Subcutaneous abdominal adipose tissue (tissue), 5 donors: ENCODE measurements around the gene GFI1.

Source experiments
- H3K27ac ChIP-seq: one replicate; pipeline ENCODE4 v1.7.0; 2013; ENCODE audit warnings: low read depth, mild to moderate bottlenecking, inconsistent platforms, low read length, moderate library complexity
- H3K27me3 ChIP-seq, 5 donors: one replicate each; pipeline ENCODE4 v1.7.0; 2013; ENCODE audit warnings: low read length in 5 of 5, inconsistent platforms in 1 of 5; ENCODE audit not compliant: control insufficient read depth in 5 of 5, insufficient read depth in 4 of 5
- H3K36me3 ChIP-seq, 5 donors: one replicate each; pipeline ENCODE4 v1.7.0; 2013; ENCODE audit warnings: low read length in 5 of 5; ENCODE audit not compliant: control insufficient read depth in 5 of 5, insufficient read depth in 5 of 5
- H3K4me1 ChIP-seq, 5 donors: one replicate each; pipeline ENCODE4 v1.7.0; 2013; ENCODE audit warnings: low read length in 5 of 5, mild to moderate bottlenecking in 3 of 5, moderate library complexity in 1 of 5; ENCODE audit not compliant: control insufficient read depth in 5 of 5, insufficient read depth in 5 of 5
- H3K4me3 ChIP-seq, 5 donors: one replicate each; pipeline ENCODE4 v1.7.0; 2013; ENCODE audit warnings: low read length in 5 of 5, low read depth in 1 of 5
- H3K9ac ChIP-seq, 5 donors: one replicate each; pipeline ENCODE4 v1.7.0; 2013; ENCODE audit warnings: low read length in 5 of 5, mild to moderate bottlenecking in 4 of 5, moderate library complexity in 3 of 5
- H3K9me3 ChIP-seq, 5 donors: one replicate each; pipeline ENCODE4 v1.7.0; 2013; ENCODE audit warnings: low read length in 5 of 5; ENCODE audit not compliant: control insufficient read depth in 5 of 5
- donor health status: healthy.
- donor health status: healthy.
- donor health status: healthy.
- donor health status: healthy.
- donor health status: healthy.

The GFI1 gene

GRCh38 chr1:92488832-92489231 lies 2.1 kb upstream of the GFI1 start:
- H3K4me1 ChIP-seq, result peaks cover 2 to 31% (median 28%) of the 10 kb centered on the region in 5 donors
- H3K27ac ChIP-seq, result no peak overlapping the region
- no peak overlapping the region for H3K4me3 ChIP-seq
- peaks cover 12 to 33% (median 19%) of the 10 kb centered on the region in 5 donors for H3K27me3 ChIP-seq
- H3K9me3 ChIP-seq, result no peaks in the 10 kb centered on the region
- no peaks in the 10 kb centered on the region for H3K36me3 ChIP-seq
- H3K9ac ChIP-seq, result no peak overlapping the region

GRCh38 chr1:92488416-92488815 lies 1.7 kb upstream of the GFI1 start:
- Histone ChIP-seq H3K36me3 (no peaks in the 10 kb centered on the region), H3K9me3 (no peaks in the 10 kb centered on the region), H3K27me3 (peaks cover 16 to 38% (median 23%) of the 10 kb centered on the region in 5 donors), H3K27ac (no peak overlapping the region), H3K9ac (no peak overlapping the region), H3K4me3 (no peak overlapping the region), H3K4me1 (peaks cover 2 to 35% (median 32%) of the 10 kb centered on the region in 5 donors)

DNA sequence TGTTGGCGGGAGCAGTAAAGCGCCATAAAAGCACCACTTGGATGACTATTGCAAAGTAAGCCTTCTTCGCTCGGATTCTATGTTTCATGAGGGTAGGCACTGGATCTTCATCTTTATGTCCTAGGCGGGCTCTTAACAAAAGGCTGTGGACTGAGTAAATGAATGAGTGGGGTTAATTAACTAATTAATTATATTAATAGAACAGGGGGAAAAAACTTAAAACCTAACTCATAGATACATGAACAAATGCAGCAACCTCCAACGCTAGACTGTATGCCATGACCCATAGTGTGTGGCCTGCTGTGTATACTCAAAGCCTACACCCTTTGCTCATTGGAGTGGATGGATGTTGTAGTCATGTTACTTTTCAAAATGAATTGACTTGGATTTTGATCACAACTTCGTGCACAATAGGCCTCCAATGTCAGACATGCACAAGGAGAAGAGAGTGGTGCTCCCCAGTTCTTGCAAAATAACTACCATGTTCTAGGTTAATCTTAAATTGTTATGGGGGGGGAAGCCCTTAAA lies 417 bp upstream of the GFI1 start:
- peaks cover 26 to 50% (median 35%) of the 10 kb centered on the region in 5 donors for H3K27me3 ChIP-seq
- peak overlapping the region in 4 of 5 donors; percentile 61 to 73 (median 62) for H3K4me3 ChIP-seq
- no peaks in the 10 kb centered on the region for H3K9me3 ChIP-seq
- no peak overlapping the region for H3K9ac ChIP-seq
- no peak overlapping the region for H3K27ac ChIP-seq
- peaks cover 2 to 48% (median 45%) of the 10 kb centered on the region in 5 donors for H3K4me1 ChIP-seq
- no peaks in the 10 kb centered on the region for H3K36me3 ChIP-seq

- H3K4me1 ChIP-seq, result peaks cover 2 to 63% (median 59%) of the 10 kb centered on the region in 5 donors
- no peak overlapping the region for H3K27ac ChIP-seq
- no peaks in the 10 kb centered on the region for H3K9me3 ChIP-seq
- H3K9ac ChIP-seq, result peak overlapping the region in 1 of 5 donors; percentile 17
- peak overlapping the region; percentile 61 to 73 (median 63) for H3K4me3 ChIP-seq
- H3K36me3 ChIP-seq, result no peaks in the 10 kb centered on the region
- peaks cover 27 to 62% (median 50%) of the 10 kb centered on the region in 5 donors for H3K27me3 ChIP-seq
Observed at GRCh38 chr1:92485381-92486250, 1.1 kb downstream of the GFI1 start.

- peaks cover 2 to 66% (median 59%) of the 10 kb centered on the region in 5 donors for H3K4me1 ChIP-seq
- H3K9me3 ChIP-seq, result no peaks in the 10 kb centered on the region
- peak overlapping the region; percentile 61 to 73 (median 63) for H3K4me3 ChIP-seq
- peak overlapping the region in 2 of 5 donors; percentile 17 to 55 for H3K9ac ChIP-seq
- H3K27ac ChIP-seq, result no peak overlapping the region
- no peaks in the 10 kb centered on the region for H3K36me3 ChIP-seq
- peaks cover 33 to 70% (median 53%) of the 10 kb centered on the region in 5 donors for H3K27me3 ChIP-seq
Observed at GRCh38 chr1:92484472-92485380, 2.0 kb downstream of the GFI1 start.

DNA sequence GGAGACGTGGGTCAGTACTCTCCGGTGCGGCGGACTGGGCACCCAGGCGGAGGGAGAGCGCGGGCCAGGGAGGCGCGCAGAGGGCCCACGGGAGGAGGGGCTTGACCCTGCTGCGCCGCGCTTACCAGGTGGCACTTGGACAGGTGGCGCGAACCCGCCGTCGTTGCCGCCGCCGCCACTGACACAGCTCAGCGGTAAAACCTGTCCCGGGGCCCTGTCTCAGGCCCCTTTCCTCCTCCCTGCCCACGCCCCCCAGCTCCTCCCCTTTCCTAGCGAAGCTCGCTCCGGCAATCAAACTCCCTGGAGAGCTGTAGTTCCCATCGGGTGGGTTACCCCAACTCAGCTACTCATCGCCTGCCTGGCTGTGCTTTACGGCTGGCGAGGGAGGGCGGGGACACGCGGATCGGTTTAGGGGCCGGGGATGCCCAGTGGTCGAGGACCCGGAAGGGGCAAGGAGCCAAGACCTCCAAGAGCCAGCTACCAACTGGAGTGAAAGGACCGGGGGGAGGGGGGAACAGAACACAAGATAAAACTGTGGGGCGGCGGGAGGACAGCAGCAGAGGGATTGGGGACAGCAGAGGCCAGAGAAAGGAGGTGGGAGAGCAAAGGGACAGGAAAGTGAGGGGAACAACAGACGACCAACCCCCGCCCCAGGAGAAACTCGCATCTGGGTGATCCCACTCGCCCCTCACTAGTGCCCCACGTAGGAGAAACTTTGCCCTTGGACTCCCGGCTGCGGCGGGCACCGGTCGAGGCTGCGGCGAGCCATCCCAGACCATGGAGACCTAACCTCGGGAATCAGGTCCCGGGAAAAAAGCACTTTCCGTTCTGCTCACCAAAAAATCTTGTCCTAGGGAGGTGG lies 2.9 kb downstream of the GFI1 start:
- peaks cover 2 to 66% (median 59%) of the 10 kb centered on the region in 5 donors for H3K4me1 ChIP-seq
- H3K27ac ChIP-seq, result no peak overlapping the region
- H3K9ac ChIP-seq, result peak overlapping the region in 1 of 5 donors; percentile 17
- no peaks in the 10 kb centered on the region for H3K9me3 ChIP-seq
- no peaks in the 10 kb centered on the region for H3K36me3 ChIP-seq
- H3K4me3 ChIP-seq, result peak overlapping the region in 4 of 5 donors; percentile 61 to 73 (median 64)
- H3K27me3 ChIP-seq, result peaks cover 33 to 70% (median 53%) of the 10 kb centered on the region in 5 donors

- H3K9me3 ChIP-seq, result no peaks in the 10 kb centered on the region
- H3K4me1 ChIP-seq, result peaks cover 2 to 66% (median 59%) of the 10 kb centered on the region in 5 donors
- H3K27me3 ChIP-seq, result peaks cover 33 to 65% (median 53%) of the 10 kb centered on the region in 5 donors
- peak overlapping the region; percentile 36 to 73 (median 63) for H3K4me3 ChIP-seq
- H3K27ac ChIP-seq, result no peak overlapping the region
- H3K9ac ChIP-seq, result peak overlapping the region in 2 of 5 donors; percentile 31 to 55
- no peaks in the 10 kb centered on the region for H3K36me3 ChIP-seq
Observed at GRCh38 chr1:92482665-92483609, 3.8 kb downstream of the GFI1 start.

GRCh38 chr1:92481971-92482664 lies 4.6 kb downstream of the GFI1 start:
- peak overlapping the region in 1 of 5 donors; percentile 31 for H3K9ac ChIP-seq
- peaks cover 2 to 66% (median 59%) of the 10 kb centered on the region in 5 donors for H3K4me1 ChIP-seq

More at GRCh38 chr1:92481971-92482664, 4.6 kb downstream of the GFI1 start:
- Histone ChIP-seq H3K36me3 (no peaks in the 10 kb centered on the region), H3K4me3 (peak overlapping the region; percentile 36 to 73 (median 63)), H3K27ac (no peak overlapping the region), H3K27me3 (peaks cover 33 to 63% (median 53%) of the 10 kb centered on the region in 5 donors), H3K9me3 (no peaks in the 10 kb centered on the region)
